CD4-positive, alpha-beta T cell treated with Interleukin-2 at 100 ng/mL for 4 hours (primary cell): ENCODE measurements around the gene TLR6.
"Not testable (repeated sequence)": the region's sequence is repeated elsewhere in the genome, so short reads cannot be mapped to it uniquely, and the experiment has no call there.

Source experiments
- DNase-seq: peaks from one replicate; pipeline ENCODE4 v3.0.0-alpha.2; 2020; ENCODE audit warnings: low spot score

Gene TLR6

GRCh38 chr4:38787693-38788092 is 68.9 kb downstream of the TLR6 start:
- DNase-seq = no peak

GRCh38 chr4:38785901-38786402 is 70.7 kb downstream of the TLR6 start:
- DNase-seq = no peak

- DNase-seq = no peak
Observed at GRCh38 chr4:38785041-38785790, 71.4 kb downstream of the TLR6 start.

- no peak for DNase-seq
Observed at GRCh38 chr4:38784141-38784540, 72.5 kb downstream of the TLR6 start.

GRCh38 chr4:38783109-38783460 is 73.5 kb downstream of the TLR6 start:
- DNase-seq = no peak

- DNase-seq = peak; percentile 65
Observed at GRCh38 chr4:38782452-38783108, 74.0 kb downstream of the TLR6 start, which contains the start of gene TLR10. Gene TLR10, minus strand, starts transcription at chr4:38782990. Its CDS starts 7,400 bp downstream, at chr4:38775590.

- DNase-seq = no peak
Observed at GRCh38 chr4:38781854-38782261, 74.8 kb downstream of the TLR6 start.

GRCh38 chr4:38780833-38781484 is 75.7 kb downstream of the TLR6 start:
- no peak for DNase-seq

GRCh38 chr4:38779790-38780189 is 76.8 kb downstream of the TLR6 start:
- no peak for DNase-seq

- DNase-seq = not testable (repeated sequence)
Observed at GRCh38 chr4:38777925-38778324, 78.7 kb downstream of the TLR6 start.

- DNase-seq = no peak
Observed at GRCh38 chr4:38775326-38775725, 81.3 kb downstream of the TLR6 start.

GRCh38 chr4:38774181-38774955 is 82.2 kb downstream of the TLR6 start:
- DNase-seq = no peak
